Endothelial cell of umbilical vein (primary cell): ENCODE data around the gene NKTR. TPM values are rescaled to one million over a fixed set of nuclear protein-coding genes. Genes with fewer than 3 reads are reported as not detected.

Experiments used
- BruUV-seq: library from RNA; stranded (reverse); fragments of 400-500 nt; replicated peaks from 2 replicates; lab custom pipeline; 2021; lab: Mats Ljungman, UMichigan
- CTCF ChIA-PET: fragments of 300-600, 350-600 bp; sonication (Branson Sonifier 250); formaldehyde crosslinking; loops from one replicate; lab custom pipeline; 2021; ENCODE audit warnings: antibody characterized with exemption, inconsistent platforms; lab: Charles Lee
- POLR2A ChIA-PET: fragments of 300-600, 350-600 bp; sonication (Branson Sonifier 250); formaldehyde crosslinking; loops from one replicate; lab custom pipeline; 2021; ENCODE audit warnings: antibody characterized with exemption, inconsistent platforms; lab: Charles Lee
- DNase-seq: peaks from one replicate; pipeline ENCODE4 v3.0.0-alpha.2; 2011; ENCODE audit warnings: low read depth, low spot score
- FAIRE-seq: peaks from 2 replicates; lab custom pipeline; 2011; peaks lifted over from hg19 to GRCh38; lab: Jason Lieb, UNC
- H2AFZ ChIP-seq: 2 replicates; pipeline ENCODE4 v1.6.0; 2012; ENCODE audit warnings: low read depth, low read length, control low read depth, inconsistent platforms
- H3K27ac ChIP-seq: 2 replicates; pipeline ENCODE4 v1.5.1; 2011; ENCODE audit warnings: low read depth, mild to moderate bottlenecking, control low read depth, low read length, moderate library complexity; ENCODE audit not compliant: insufficient read depth
- H3K27me3 ChIP-seq, 2 experiments: 2 replicates each; pipeline versions ENCODE4 v1.6.0 to v1.6.1; 2011; ENCODE audit warnings: low read length in 2 of 2, mixed read lengths in 1 of 2; ENCODE audit not compliant: control insufficient read depth in 2 of 2, insufficient read depth in 2 of 2
- H3K36me3 ChIP-seq, 2 experiments: 2 replicates in 1 of 2; 3 replicates in 1 of 2; pipeline ENCODE4 v1.5.1; 2011; ENCODE audit warnings: low read length in 2 of 2, mild to moderate bottlenecking in 1 of 2, moderate library complexity in 1 of 2; ENCODE audit not compliant: control insufficient read depth in 2 of 2, insufficient read depth in 2 of 2; ENCODE audit errors: extremely low read depth in 1 of 2
- H3K4me1 ChIP-seq: 3 replicates; pipeline ENCODE4 v1.5.1; 2011; ENCODE audit warnings: mild to moderate bottlenecking, low read length; ENCODE audit not compliant: control insufficient read depth, insufficient read depth; ENCODE audit errors: extremely low read depth
- H3K4me2 ChIP-seq: 2 replicates; pipeline ENCODE4 v1.6.1; 2011; ENCODE audit warnings: low read length, control low read depth, mixed read lengths; ENCODE audit not compliant: insufficient read depth
- H3K4me3 ChIP-seq, 3 experiments: fragments of 200-600 bp in 1 of 3; sonication (generic), shearing (Covaris generic) in 1 of 3; replicated peaks in 1 of 3; 2 replicates each; pipeline ENCODE4 v1.5.1; 2011 to 2016; ENCODE audit warnings: control low read depth in 3 of 3, low read length in 3 of 3, mild to moderate bottlenecking in 2 of 3, inconsistent platforms in 1 of 3, low read depth in 1 of 3, moderate library complexity in 1 of 3; ENCODE audit not compliant: insufficient read depth in 1 of 3
- H3K79me2 ChIP-seq: 2 replicates; pipeline ENCODE4 v1.6.0; 2012; ENCODE audit warnings: low read length, inconsistent platforms; ENCODE audit not compliant: control insufficient read depth, insufficient read depth
- H3K9ac ChIP-seq: replicated peaks from 2 replicates; pipeline ENCODE3; 2011; ENCODE audit warnings: low read length, control low read depth; ENCODE audit not compliant: insufficient read depth; ENCODE audit errors: extremely low read depth
- H3K9me1 ChIP-seq: replicated peaks from 3 replicates; pipeline ENCODE4 v1.6.0; 2011; ENCODE audit warnings: mild to moderate bottlenecking, low read length; ENCODE audit not compliant: control insufficient read depth, insufficient read depth; ENCODE audit errors: extremely low read depth
- H3K9me3 ChIP-seq: replicated peaks from 2 replicates; pipeline ENCODE4 v1.5.1; 2012; ENCODE audit warnings: low read length, inconsistent platforms; ENCODE audit not compliant: control insufficient read depth, insufficient read depth
- H4K20me1 ChIP-seq: replicated peaks from 2 replicates; pipeline ENCODE3; 2011; ENCODE audit warnings: mild to moderate bottlenecking, low read length; ENCODE audit not compliant: control insufficient read depth, insufficient read depth; ENCODE audit errors: extremely low read depth
- CTCF ChIP-seq, 2 donors: IDR thresholded peaks; 1 replicate in 1 of 2; 2 replicates in 1 of 2; pipeline ENCODE4 v1.5.1; 2011; ENCODE audit warnings: low read length in 2 of 2, mild to moderate bottlenecking in 2 of 2, moderate library complexity in 2 of 2, control low read depth in 1 of 2, inconsistent platforms in 1 of 2, low read depth in 1 of 2; ENCODE audit not compliant: insufficient read depth in 1 of 2; ENCODE audit errors: extremely low read depth in 1 of 2
- EZH2 ChIP-seq: IDR thresholded peaks from 2 replicates; pipeline ENCODE4 v1.6.1; 2012; ENCODE audit warnings: borderline replicate concordance, low read depth, mild to moderate bottlenecking, moderate library complexity, low read length, inconsistent platforms; ENCODE audit not compliant: severe bottlenecking
- FOS ChIP-seq: IDR thresholded peaks from 2 replicates; pipeline ENCODE4 v1.6.1; 2011; ENCODE audit warnings: mild to moderate bottlenecking, low read length, moderate library complexity, borderline replicate concordance; ENCODE audit not compliant: insufficient read depth
- GATA2 ChIP-seq: IDR thresholded peaks from 2 replicates; pipeline ENCODE4 v1.7.0; 2011; ENCODE audit warnings: low read depth, mild to moderate bottlenecking, moderate library complexity, mixed read lengths, low read length; ENCODE audit not compliant: insufficient read length, insufficient read depth
- JUN ChIP-seq: IDR thresholded peaks from 2 replicates; pipeline ENCODE4 v1.6.1; 2011; ENCODE audit warnings: borderline replicate concordance, low read depth; ENCODE audit not compliant: insufficient read length, insufficient read depth
- MAX ChIP-seq: IDR thresholded peaks from 2 replicates; pipeline ENCODE4 v1.6.1; 2011; ENCODE audit not compliant: insufficient read depth, insufficient read length
- MYC ChIP-seq: IDR thresholded peaks from one replicate; pipeline ENCODE4 v1.6.1; 2011; ENCODE audit warnings: mild to moderate bottlenecking, low read depth, low read length
- POLR2A ChIP-seq: IDR thresholded peaks from 2 replicates; pipeline ENCODE4 v1.6.1; 2012; ENCODE audit warnings: low read depth, mild to moderate bottlenecking, control low read depth, low read length
- POLR2AphosphoS5 ChIP-seq: IDR thresholded peaks from 2 replicates; pipeline ENCODE4 v1.6.1; 2012; ENCODE audit warnings: low read depth, mild to moderate bottlenecking, control low read depth, low read length, moderate library complexity; ENCODE audit not compliant: insufficient read depth
- dilution Hi-C: fragments of 300-500 bp; cut with MboI; formaldehyde crosslinking; loops from one replicate; pipeline ENCODE4 v1.15.0; 2019; ENCODE audit warnings: low sequenced_read_pairs; ENCODE audit not compliant: extremely low pct_ligation_motif_present
- intact Hi-C: fragments of 100-400 bp; cut with micrococcal nuclease; formaldehyde crosslinking; loops from one replicate; pipeline ENCODE4 v1.10.0; 2022
- polyA plus RNA-seq, 4 experiments: library from polyadenylated mRNA; depleted of rRNA in 3 of 4; stranded (reverse) in 3 of 4; unstranded in 1 of 4; fragments of >200 nt; gene quantifications; 2 replicates each; pipeline versions ENCODE4 v1.2.1 to v1.2.3, GENCODE V29; 2011 to 2012; ENCODE audit warnings: missing spikeins in 1 of 4
- total RNA-seq: library from RNA; stranded (reverse); gene quantifications from 2 replicates; pipeline ENCODE4 v1.2.3, GENCODE V29; 2021

The NKTR gene
- total and polyA plus RNA-seq, 2 donors (not counting 3 experiments of a cell fraction or from before 2014, with no cell fraction given), result 27.4 to 99.0 TPM

GRCh38 chr3:42637001-42637400, 36.5 kb downstream of the NKTR start:
- Histone ChIP-seq H3K36me3 (peaks cover 33 to 57% of the 10 kb centered on the region in 2 experiments), H3K4me3 (no peak overlapping the region), H4K20me1 (no peaks in the 10 kb centered on the region), H2AFZ (no peak overlapping the region), H3K9me1 (no peaks in the 10 kb centered on the region), H3K27ac (no peak overlapping the region), H3K79me2 (peaks cover 19% of the 10 kb centered on the region), H3K27me3 (no peaks in the 10 kb centered on the region), H3K4me2 (no peak overlapping the region), H3K9me3 (no peaks in the 10 kb centered on the region), H3K9ac (no peak overlapping the region), H3K4me1 (no peaks in the 10 kb centered on the region)
- FAIRE-seq (no peak), DNase-seq (no peak)
- no peak for TF ChIP-seq GATA2
- no peak for TF ChIP-seq MYC
- TF ChIP-seq POLR2A, result no peak
- TF ChIP-seq POLR2AphosphoS5, result no peak
- no peak for TF ChIP-seq EZH2
- no peak for TF ChIP-seq FOS
- TF ChIP-seq MAX, result no peak
- TF ChIP-seq CTCF (IDR thresholded peaks at IDR 0.05; ENCODE audit: extremely low read depth in 1 of 2, insufficient read depth in 1 of 2, low read depth in 1 of 2, low read length in 2 of 2), result no peak
- no peak for TF ChIP-seq JUN
- no TSS peak for BruUV-seq
- dilution Hi-C loops, result no loop called here
- ChIA-PET POLR2A (interaction anchor here (1.1 kb wide), 1 partner anchor 23 kb away, joined by 3 read pairs; no protein-coding TSS in a partner anchor), CTCF (interaction anchor here (1.5 to 1.8 kb wide), 4 partner anchors 15 to 26 kb away, joined by 3 to 5 read pairs (median 4); no protein-coding TSS in a partner anchor)
- intact Hi-C loops, result no loop called here
